Adipose tissue (tissue), 3 donors: Measurements from ENCODE around the gene HRNR. TPM values are rescaled to one million over a fixed set of nuclear protein-coding genes. Genes with fewer than 3 reads are reported as not detected.

Source experiments
- H3K27ac ChIP-seq: one replicate; pipeline ENCODE4 v1.5.1; 2013; ENCODE audit warnings: low read depth, low read length
- WGBS, 3 donors: extraction: QIAGEN DNeasy Blood & Tissue Kit; methylation state at CpG; one replicate each; pipeline ENCODE4 v1.1.7; 2013; 5-methylcytosine and 5-hydroxymethylcytosine counted together
- polyA plus RNA-seq, 3 donors: library from polyadenylated mRNA; stranded (reverse); fragments of 200-250 nt; gene quantifications; one replicate each; pipeline ENCODE4 v1.2.3, GENCODE V29; 2013
- donor health status: healthy with polysubstance abuse.
- donor health status: Bipolar disorder and iron deficiency.
- donor health status: healthy.

Gene HRNR
- polyA plus RNA-seq, 3 donors, result 0.01 TPM; not detected in 2

DNA sequence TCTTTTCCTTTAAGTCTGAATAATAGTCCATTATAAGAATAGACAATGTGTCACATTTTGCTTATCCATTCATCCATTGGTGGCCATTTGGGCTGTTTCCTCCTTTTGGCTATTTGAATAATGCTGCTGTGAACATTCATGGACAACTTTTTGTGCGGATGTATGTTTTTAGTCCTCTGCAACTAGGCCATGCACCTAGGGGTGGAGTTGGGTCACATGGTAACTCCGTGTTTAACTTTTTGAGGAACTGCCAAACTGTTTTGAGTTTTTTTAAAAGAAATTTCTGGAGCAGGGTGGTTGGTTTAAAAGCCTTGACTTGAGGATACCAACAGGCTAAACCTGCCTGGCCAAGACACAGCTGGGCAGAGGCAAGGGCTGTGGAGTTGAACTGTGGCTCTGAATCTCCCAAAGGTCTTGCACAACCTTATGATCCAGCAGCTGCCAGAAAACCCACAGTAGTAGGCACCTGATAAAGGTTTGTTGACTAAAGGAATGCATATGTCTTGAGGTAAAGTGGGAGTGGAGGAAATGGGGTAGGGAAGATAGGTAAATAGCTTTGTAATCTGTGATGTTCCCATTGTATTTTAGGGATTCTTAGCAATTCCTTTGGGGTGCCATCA, 59.4 kb downstream of the HRNR start:
- WGBS, 3 donors, result 52 to 63% (median 54%) methylated on average over 2 of the region's 2 CpGs
- H3K27ac ChIP-seq, result no peak overlapping the region

DNA sequence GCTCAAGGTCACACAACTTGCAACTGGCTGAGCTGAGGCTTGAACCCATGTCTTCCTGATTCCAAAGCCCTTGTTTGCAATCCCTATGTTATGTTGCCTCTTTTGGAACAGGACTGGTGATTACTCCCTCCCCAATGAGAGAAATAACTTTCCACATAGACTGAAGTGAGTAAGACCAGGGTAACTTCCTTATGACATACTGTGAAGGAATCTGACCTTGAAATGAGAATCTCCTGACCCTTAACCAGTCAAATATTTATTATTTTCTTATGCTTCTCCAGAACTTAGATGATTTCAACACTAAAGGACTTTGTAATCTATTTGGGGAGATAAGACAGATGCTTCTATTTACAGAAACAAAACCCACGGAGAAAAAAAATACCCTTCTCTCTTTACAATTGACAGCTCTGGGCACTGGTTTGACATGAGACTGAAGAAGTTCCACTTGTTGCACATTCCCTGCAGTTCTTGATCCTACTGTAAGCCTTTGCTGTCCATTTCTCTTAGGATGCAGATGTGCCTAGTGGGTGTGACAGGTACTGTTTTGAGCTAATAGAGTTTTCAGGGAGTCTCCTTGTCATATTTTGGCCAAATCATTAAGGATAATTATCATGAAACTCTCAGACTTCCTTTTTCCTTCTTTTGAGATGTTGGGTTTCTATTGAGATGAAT, 61.1 kb downstream of the HRNR start:
- 35 to 49% (median 37%) methylated on average over 1 of the region's 1 CpG for WGBS, 3 donors
- H3K27ac ChIP-seq, result no peak overlapping the region

Other genes starting within 250 kb of the HRNR start
- 1,000 to 10,000 TPM in 1 of 3 donors, 100 to 1,000 TPM in 1, 10 to 100 TPM in 1; 77.9 to 1,006 (median 392) TPM for gene S100A10, start 230.3 kb downstream of the HRNR start, polyA plus RNA-seq
- 1,000 to 10,000 TPM in 2 of 3 donors, 100 to 1,000 TPM in 1; 254 to 1,637 (median 1,229) TPM for gene S100A11, start 187.2 kb downstream of the HRNR start, polyA plus RNA-seq
- gene TCHHL1, start 135.1 kb downstream of the HRNR start, polyA plus RNA-seq, result not detected
- under 1 TPM; 0.05 to 0.90 (median 0.24) TPM for gene TCHH, start 108.7 kb downstream of the HRNR start, polyA plus RNA-seq
- gene RPTN, start 65.0 kb downstream of the HRNR start, polyA plus RNA-seq, result not detected
- gene FLG, start 101.0 kb upstream of the HRNR start, polyA plus RNA-seq, result under 1 TPM in 2 of 3 donors, not detected in 1; 0.01 to 0.03 TPM
- gene FLG2, start 135.8 kb upstream of the HRNR start, polyA plus RNA-seq, result under 1 TPM in 1 of 3 donors, not detected in 2; 0.01 TPM
- 1 to 10 TPM in 1 of 3 donors, under 1 TPM in 1, not detected in 1; 0.36 to 5.0 TPM for gene CRNN, start 190.1 kb upstream of the HRNR start, polyA plus RNA-seq